GM10248 (cell line): ENCODE results near the gene SNRPE.
"Not testable (repeated sequence)": the region's sequence is repeated elsewhere in the genome, so short reads cannot be mapped to it uniquely, and the experiment has no call there.

Source experiments
- CTCF ChIA-PET: fragments of 300-600 bp; sonication (Branson Sonifier 250); formaldehyde crosslinking; extraction: SDS; loops from one replicate; lab custom pipeline; 2021; ENCODE audit warnings: antibody characterized with exemption; lab: Yijun Ruan, JAX
- POLR2A ChIA-PET: fragments of 350-650 bp; sonication (Branson Sonifier 250); formaldehyde crosslinking; extraction: SDS; loops from one replicate; lab custom pipeline; 2020; ENCODE audit warnings: antibody characterized with exemption; lab: Yijun Ruan, JAX
- DNase-seq: peaks from one replicate; pipeline ENCODE4 v3.0.0; 2012; ENCODE audit errors: extremely low spot score
- CTCF ChIP-seq: IDR thresholded peaks from 2 replicates; pipeline ENCODE4 v1.5.1; 2012; ENCODE audit warnings: mild to moderate bottlenecking, low read depth; ENCODE audit errors: extremely low read depth, missing control alignments, control extremely low read depth

SNRPE gene

GRCh38 chr1:203828503-203828902 is 32.9 kb upstream of the SNRPE start:
- no peak for DNase-seq
- TF ChIP-seq CTCF = no peak
- ChIA-PET POLR2A (no interaction called here), CTCF (no interaction called here)

GRCh38 chr1:203829247-203829646 is 32.2 kb upstream of the SNRPE start:
- POLR2A ChIA-PET, DNase-seq, CTCF ChIA-PET: not testable (repeated sequence)

GRCh38 chr1:203835476-203835875 is 25.9 kb upstream of the SNRPE start:
- no peak for TF ChIP-seq CTCF
- ChIA-PET POLR2A (no interaction called here), CTCF (interaction anchor here (1.3 to 2.2 kb wide), 3 partner anchors 8 to 15 kb away, joined by 4 to 6 read pairs (median 6); no protein-coding TSS in a partner anchor)
- no peak for DNase-seq

GRCh38 chr1:203839081-203839480 is 22.3 kb upstream of the SNRPE start:
- ChIA-PET POLR2A (interaction anchor here (0.6 kb wide), 1 partner anchor 9 kb away, joined by 6 read pairs; no protein-coding TSS in a partner anchor), CTCF (interaction anchor here (2.3 kb wide), 1 partner anchor 33 kb away, joined by 8 read pairs; no protein-coding TSS in a partner anchor)
- DNase-seq = no peak
- TF ChIP-seq CTCF = no peak

- no peak for DNase-seq
- no peak for TF ChIP-seq CTCF
- POLR2A ChIA-PET = no interaction called here
- CTCF ChIA-PET = no interaction called here
Measured at GRCh38 chr1:203840208-203840808, 21.1 kb upstream of the SNRPE start.

- no peak for TF ChIP-seq CTCF
- ChIA-PET POLR2A (no interaction called here), CTCF (no interaction called here)
- no peak for DNase-seq
Measured at GRCh38 chr1:203842559-203842876, 18.9 kb upstream of the SNRPE start.

- POLR2A ChIA-PET = no interaction called here
Measured at GRCh38 chr1:203843435-203843834, 18.0 kb upstream of the SNRPE start.

GRCh38 chr1:203853112-203853511 is 8.3 kb upstream of the SNRPE start:
- POLR2A ChIA-PET, DNase-seq, CTCF ChIA-PET: not testable (repeated sequence)

More at GRCh38 chr1:203843435-203843834, 18.0 kb upstream of the SNRPE start:
- CTCF ChIA-PET = no interaction called here
- no peak for TF ChIP-seq CTCF
- no peak for DNase-seq
